GM06990 (cell line): Measurements from ENCODE around the gene FAM90A1.
"Not testable (repeated sequence)": the region's sequence is repeated elsewhere in the genome, so short reads cannot be mapped to it uniquely, and the experiment has no call there.

Experiments used
- DNase-seq: peaks from one replicate; pipeline ENCODE4 v3.0.0-alpha.2; 2011; ENCODE audit not compliant: insufficient read length; ENCODE audit errors: extremely low read depth
- H3K27me3 ChIP-seq: replicated peaks from 2 replicates; pipeline ENCODE4 v1.6.0; 2011; ENCODE audit warnings: low read length; ENCODE audit not compliant: control insufficient read depth, insufficient read depth
- H3K36me3 ChIP-seq: 2 replicates; pipeline ENCODE4 v1.5.1; 2011; ENCODE audit warnings: low read length; ENCODE audit not compliant: control insufficient read depth, insufficient read depth
- H3K4me3 ChIP-seq: replicated peaks from 2 replicates; pipeline ENCODE4 v1.5.1; 2011; ENCODE audit warnings: low read depth, mild to moderate bottlenecking, control low read depth, low read length
- TF ChIP-seq, protein P1 (sequence below): IDR thresholded peaks from 2 replicates; pipeline ENCODE4 v1.5.1; 2011; ENCODE audit warnings: low read length, control low read depth, mild to moderate bottlenecking, inconsistent platforms; ENCODE audit not compliant: insufficient read depth, poor library complexity, severe bottlenecking

FAM90A1 gene

DNA sequence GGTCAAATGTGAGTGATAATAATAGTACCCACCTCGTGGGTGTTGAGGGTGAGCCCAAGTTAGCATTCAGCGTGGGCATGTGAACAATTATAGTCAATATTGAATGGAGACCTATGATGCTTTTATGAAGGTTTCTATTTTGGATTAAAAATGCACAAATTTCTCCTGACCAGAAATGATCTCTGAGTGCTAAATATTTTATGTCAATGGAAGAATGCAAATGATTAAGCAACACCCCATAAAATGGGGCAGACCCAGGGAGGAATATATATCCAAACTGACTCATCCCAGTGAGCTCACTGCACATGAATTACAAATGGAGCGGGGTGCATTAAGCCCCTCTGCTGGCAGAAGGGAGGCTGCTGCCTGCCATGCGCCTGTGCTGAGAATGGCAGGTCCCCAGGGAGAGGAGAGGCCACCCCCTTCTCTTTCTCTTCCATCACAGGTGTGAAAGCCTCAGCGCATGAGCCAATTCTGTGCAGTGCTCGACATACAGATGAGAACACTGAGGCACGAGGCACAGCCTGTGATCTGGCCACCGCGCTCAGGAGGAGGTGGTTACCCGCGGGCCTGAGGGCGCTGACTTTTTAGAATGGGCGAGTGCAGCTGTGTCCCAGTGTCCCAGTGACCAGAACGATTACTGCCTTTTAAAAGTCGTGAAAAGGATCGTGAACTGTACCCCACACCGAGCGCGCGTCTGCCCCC lies 14.7 kb upstream of the FAM90A1 start:
- peak overlapping the region; percentile 66 for H3K4me3 ChIP-seq
- H3K27me3 ChIP-seq, DNase-seq, H3K36me3 ChIP-seq: not testable (repeated sequence)

DNA sequence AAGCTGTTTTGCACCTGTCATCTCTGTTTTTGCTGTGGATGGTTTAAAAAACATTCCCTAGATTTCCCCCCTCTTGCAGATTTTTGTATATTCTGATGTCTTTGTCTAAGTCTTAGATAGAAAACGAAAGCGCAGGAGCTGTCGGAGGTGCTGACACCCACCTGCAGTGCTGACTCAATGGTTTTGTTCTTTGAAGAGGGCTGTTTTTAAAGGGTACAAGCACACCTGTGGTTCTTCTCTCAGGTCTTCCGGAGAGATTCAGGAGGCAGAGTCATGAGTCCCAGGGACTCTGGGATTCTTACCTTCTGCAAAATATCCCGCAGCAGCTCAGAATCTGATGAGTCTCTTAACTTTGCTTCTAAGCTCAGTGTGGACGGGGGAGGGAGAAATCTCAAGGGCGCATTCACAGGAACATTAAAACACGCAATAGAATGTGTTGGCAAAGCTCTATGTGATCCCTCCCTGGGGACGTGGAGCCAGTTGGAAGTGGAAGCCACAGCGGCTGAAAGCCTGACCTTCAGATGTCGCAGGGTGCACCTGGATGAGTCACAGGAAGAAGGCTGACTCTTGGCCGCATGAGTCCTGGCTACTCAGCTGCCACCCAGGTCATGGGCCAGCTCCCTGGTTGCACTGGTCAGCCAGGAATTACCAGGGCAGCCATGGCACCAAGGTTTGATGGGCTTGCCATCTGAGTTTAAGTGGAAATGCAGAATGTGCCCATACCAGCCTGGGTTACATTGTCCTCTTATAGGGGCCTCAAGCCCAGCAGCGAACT lies 13.1 kb upstream of the FAM90A1 start:
- H3K4me3 ChIP-seq, DNase-seq, H3K36me3 ChIP-seq, H3K27me3 ChIP-seq: not testable (repeated sequence)

DNA sequence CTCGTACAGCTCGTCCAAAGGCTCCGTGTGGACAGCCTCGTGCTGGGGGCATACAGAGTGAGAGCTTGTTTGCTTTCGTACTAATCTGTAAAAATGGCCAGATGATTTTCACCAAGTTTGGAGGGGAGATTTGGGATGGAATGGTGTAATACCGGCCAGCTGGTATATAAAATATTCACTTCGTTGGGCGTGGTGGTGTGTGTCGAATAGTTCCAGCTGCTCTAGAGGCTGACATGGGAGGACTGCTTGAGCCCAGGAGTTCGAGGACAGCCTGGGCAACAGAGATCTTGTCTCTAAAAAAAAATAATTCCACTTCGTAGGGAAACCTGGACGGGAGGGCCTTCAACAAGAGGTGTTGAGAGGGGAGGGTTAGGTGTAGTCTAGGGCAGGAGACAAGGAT lies 9.6 kb upstream of the FAM90A1 start:
- not testable (repeated sequence) for H3K27me3 ChIP-seq, H3K36me3 ChIP-seq, H3K4me3 ChIP-seq, DNase-seq

DNA sequence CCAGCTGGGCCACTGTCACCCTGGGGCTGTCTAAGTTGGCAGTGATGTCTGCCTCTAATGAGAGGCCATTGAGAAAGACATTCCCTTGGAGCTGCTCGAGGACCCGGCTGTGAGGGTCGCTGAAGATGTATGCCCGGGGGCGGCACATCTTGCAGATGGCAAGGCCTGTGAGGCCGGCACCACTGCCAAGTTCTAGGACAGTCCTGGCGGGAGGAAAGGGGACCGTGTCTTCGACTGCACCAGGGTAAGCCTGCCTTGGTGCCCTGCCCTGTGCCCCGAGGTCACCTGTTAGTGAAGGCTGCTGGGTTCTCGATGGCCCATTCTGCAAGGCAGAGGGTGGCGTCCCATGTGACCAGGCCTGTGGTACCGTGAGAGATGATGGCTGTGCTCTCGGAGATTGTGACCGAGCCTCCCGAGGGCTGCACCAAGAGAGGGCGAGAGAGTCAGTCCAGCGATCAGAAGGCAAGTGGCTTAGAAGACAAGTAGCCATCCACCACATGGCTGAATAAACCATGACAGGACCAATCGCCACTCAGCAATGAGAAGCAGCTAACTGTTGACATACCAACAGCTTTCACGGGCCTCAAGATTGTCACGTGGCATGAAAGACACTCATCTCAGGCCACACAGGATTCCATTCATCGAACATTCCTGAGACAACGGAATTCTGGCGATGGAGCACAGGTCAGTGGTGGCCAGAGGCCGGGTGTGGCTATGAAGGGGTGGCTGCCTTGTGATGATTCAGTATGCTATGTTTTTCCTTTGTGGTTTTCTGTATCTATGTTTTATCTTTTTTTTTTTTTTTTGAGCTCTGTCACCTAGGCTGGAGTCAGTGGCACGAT lies 8.1 kb upstream of the FAM90A1 start:
- H3K36me3 ChIP-seq, DNase-seq, H3K27me3 ChIP-seq, H3K4me3 ChIP-seq: not testable (repeated sequence)

DNA sequence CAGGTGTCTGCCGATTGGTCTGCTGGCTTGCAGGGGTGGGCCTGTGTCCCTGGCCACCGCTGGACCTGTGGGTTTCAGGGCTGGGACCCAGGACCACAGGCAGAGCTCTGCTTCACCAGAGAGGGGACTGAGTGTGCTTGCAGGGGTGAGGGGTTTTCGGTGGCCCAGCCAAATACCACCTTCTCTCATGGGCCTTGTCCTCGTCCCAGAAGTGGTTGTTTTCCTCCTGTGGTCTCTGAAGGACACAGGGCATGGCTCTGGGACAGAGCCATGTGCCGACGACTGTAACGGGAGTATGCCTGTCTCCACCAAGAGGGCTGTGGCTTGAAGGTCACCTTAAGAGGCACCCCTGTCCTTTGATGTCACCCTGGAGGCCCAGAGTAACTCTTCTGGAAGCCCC lies 7.3 kb upstream of the FAM90A1 start:
- H3K36me3 ChIP-seq, DNase-seq, H3K4me3 ChIP-seq, H3K27me3 ChIP-seq: not testable (repeated sequence)

DNA sequence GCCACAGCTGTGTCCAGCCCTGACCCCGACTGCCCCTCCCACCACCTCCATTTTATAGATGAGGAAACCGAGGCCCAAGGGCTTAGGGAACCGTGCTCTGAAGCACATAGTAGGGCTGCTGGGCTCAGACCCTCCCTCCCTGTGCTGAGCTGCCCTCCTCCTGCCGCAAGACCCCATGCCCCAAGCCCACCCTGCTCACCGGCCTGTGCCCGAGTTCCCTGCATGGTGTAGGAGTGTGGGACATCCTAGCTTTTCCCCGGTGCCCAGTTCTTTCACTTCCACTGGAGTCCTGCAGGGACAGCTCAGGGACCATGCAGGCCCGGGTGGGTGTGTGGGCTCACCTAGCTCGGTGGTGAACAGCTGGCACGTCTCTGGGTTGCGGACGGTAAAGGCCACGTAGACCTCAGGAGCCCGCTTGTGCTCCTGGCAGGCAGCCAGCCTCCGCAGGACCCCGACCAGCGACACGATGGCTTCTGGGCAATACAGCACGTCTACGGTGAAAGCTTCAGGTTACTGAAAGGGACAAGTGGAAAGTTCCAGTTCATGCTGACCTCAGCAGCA lies 6.6 kb upstream of the FAM90A1 start:
- not testable (repeated sequence) for DNase-seq, H3K27me3 ChIP-seq, H3K4me3 ChIP-seq, H3K36me3 ChIP-seq

DNA sequence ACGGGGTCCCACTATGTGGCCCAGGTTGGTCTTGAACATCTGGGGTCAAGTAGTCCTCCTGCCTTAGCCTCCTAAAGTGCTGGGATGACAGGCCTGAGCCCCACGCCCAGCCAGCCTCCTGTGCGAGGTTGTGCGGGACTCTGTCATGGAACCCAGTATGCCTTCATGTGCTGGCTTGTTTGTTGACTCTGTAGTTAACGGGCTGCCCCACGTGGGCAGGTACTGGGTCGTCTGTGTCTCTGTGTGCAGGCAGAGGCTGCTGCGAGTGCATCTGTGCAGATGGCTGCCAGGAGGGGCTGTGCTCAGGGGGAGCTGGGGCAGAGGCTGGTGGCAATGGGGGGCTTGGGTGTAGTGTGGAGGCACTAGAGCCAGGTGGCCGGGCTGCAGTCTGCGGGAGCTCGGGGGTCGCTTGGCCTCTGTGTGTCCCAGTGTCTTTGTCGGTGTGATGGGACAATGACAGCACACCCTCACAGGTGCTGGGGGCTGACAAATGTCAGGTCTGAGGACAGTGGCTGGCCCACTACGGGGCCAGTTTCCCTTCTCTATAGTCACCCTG lies 6.0 kb upstream of the FAM90A1 start:
- H3K4me3 ChIP-seq, DNase-seq, H3K36me3 ChIP-seq, H3K27me3 ChIP-seq: not testable (repeated sequence)

DNA sequence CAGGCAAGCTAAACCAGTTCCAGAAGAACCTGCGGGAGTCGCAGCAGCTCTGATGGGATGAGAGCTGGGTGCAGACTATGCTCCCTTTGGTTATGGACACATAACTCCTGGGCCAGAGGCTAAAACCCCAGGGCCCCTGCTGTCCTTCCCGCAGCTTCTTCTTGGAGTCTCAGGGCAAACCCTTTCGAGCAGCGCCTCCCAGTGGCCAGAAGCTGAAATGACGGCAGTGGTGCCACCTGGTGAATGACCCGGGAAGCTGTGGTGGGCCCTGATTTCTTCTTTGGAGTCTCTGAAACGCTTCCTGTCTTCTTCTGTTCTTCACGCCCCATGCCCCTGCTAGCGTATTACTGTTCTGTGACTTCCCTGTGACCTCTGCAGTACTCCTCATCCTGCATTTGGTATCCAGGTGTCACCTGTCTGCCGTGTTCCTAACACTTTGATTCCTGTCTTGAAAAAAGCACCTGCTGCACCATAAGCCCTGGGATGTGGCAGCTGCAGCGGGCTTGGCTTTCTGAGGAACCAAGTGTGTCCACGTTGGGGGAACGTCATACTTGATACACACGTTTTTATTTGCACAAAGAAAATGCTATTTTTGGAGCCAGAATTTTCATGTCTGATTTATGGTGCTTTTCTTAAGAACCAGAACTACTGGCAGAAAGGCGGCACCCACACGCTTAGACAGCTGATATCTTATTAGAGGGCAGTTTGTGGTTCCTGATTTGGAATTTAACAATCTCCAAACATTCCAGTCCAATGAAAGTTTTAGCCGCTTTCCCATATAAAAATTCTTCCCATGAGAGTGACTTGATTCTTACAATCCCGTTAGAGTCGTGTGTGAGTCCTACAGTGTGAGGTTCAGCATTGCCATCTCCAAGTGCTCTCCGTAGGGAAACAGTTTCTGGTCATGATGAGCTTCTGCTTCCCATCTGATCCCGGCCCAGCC lies 4.5 kb upstream of the FAM90A1 start:
- TF ChIP-seq, protein P1, sequence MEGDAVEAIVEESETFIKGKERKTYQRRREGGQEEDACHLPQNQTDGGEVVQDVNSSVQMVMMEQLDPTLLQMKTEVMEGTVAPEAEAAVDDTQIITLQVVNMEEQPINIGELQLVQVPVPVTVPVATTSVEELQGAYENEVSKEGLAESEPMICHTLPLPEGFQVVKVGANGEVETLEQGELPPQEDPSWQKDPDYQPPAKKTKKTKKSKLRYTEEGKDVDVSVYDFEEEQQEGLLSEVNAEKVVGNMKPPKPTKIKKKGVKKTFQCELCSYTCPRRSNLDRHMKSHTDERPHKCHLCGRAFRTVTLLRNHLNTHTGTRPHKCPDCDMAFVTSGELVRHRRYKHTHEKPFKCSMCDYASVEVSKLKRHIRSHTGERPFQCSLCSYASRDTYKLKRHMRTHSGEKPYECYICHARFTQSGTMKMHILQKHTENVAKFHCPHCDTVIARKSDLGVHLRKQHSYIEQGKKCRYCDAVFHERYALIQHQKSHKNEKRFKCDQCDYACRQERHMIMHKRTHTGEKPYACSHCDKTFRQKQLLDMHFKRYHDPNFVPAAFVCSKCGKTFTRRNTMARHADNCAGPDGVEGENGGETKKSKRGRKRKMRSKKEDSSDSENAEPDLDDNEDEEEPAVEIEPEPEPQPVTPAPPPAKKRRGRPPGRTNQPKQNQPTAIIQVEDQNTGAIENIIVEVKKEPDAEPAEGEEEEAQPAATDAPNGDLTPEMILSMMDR: peak; percentile 67
- not testable (repeated sequence) for DNase-seq

DNA sequence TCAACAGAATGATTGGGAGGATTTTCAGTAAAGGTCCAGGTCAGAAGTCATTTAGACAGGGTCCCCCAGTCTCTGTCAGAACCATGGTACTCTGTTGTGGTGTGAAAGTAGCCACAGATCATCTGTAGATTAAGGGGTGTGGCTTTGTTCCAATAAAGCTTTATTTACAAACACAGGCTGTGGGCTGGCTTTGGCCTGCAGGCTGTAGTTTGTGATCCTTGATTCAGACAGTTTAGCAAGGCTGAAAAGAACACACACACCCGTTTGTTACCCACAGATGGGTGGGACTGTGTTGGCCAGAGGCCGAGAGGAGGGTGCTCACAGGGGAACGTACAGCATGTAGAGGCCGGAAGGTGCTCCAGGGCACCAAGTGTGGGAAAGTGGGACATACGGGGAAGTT lies 3.6 kb upstream of the FAM90A1 start:
- DNase-seq, H3K36me3 ChIP-seq, H3K4me3 ChIP-seq, H3K27me3 ChIP-seq: not testable (repeated sequence)

More for the DNA sequence above, 4.5 kb upstream of the FAM90A1 start:
- not testable (repeated sequence) for H3K27me3 ChIP-seq, H3K36me3 ChIP-seq, H3K4me3 ChIP-seq

DNA sequence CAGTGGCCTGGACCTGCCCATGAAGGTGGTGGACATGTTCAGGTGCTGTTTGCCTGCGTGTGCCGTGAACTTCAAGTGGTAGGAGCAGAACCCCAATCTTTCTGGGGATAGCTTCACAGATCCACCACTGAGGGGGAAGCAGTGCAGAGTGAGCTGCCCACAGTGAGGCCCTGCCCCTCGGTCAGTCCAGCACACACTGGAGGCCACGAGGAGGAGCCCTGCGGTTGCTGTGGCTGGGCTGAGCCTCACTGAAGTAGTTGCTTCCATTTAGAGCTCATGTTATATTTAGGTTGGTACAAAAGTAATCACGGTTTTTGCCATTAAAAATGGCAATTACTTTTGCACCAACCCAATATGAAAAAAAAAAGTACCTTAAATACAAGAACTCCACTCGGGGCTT lies 2.1 kb upstream of the FAM90A1 start:
- not testable (repeated sequence) for H3K4me3 ChIP-seq, H3K36me3 ChIP-seq, DNase-seq, H3K27me3 ChIP-seq

DNA sequence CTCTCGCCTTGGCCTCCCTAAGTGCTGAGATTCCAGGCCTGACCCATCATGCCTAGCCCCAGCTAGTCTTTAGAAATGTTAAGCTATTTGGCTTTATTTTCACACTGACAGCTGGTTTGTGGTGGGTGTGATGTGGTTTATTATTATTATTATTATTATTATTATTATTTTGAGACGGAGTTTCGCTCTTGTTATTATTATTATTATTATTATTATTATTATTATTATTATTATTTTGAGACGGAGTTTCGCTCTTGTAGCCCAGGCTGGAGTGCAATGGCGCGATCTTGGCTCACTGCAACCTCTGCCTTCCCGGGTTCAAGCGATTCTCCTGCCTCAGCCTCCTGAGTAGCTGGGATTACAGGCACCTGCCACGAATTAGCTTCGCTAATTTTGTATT lies 1.2 kb upstream of the FAM90A1 start:
- DNase-seq, H3K36me3 ChIP-seq, H3K4me3 ChIP-seq, H3K27me3 ChIP-seq: not testable (repeated sequence)

DNA sequence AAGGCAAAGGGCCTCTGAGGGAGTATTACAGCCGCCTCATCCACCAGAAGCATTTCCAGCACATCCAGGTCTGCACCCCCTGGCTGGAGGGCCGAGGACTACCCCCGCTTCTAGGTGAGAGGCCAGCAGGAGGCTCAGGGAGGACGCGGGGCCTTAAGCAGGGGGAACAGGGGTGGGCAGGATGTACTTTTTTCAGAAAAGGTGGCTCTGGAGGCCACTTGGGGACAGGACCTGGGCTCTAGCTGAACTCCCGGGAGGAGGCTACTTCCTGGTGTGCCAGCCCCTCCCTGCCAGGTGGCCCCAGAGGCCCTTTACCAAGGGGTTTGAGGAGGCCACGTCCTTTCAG lies 287 bp upstream of the FAM90A1 start:
- not testable (repeated sequence) for DNase-seq, H3K27me3 ChIP-seq, H3K36me3 ChIP-seq
- H3K4me3 ChIP-seq: peak overlapping the region; percentile 59
